Measurements from ENCODE around the gene TAF11L5. TPM values are rescaled to one million over a fixed set of nuclear protein-coding genes. Genes with fewer than 3 reads are reported as not detected.

TAF11L5 gene
- total RNA-seq, 1 donor from 2014 or later: not detected

Other genes starting within 250 kb of the TAF11L5 start
- not detected for gene TAF11L2, start 27.0 kb upstream of the TAF11L5 start, total RNA-seq
- gene TAF11L3, start 6.9 kb upstream of the TAF11L5 start, total RNA-seq: not detected
- gene TAF11L4, start 3.4 kb upstream of the TAF11L5 start, total RNA-seq: not detected
- gene TAF11L6, start 3.4 kb downstream of the TAF11L5 start, total RNA-seq: not detected
- not detected for gene TAF11L7, start 60.5 kb downstream of the TAF11L5 start, total RNA-seq
- not detected for gene TAF11L8, start 65.7 kb downstream of the TAF11L5 start, total RNA-seq
- gene TAF11L9, start 69.2 kb downstream of the TAF11L5 start, total RNA-seq: not detected
- gene TAF11L10, start 72.6 kb downstream of the TAF11L5 start, total RNA-seq: not detected
- gene TAF11L11, start 78.9 kb downstream of the TAF11L5 start, total RNA-seq: not detected
- gene TAF11L12, start 85.2 kb downstream of the TAF11L5 start, total RNA-seq: not detected
- not detected for gene TAF11L13, start 106.9 kb downstream of the TAF11L5 start, total RNA-seq
- not detected for gene TAF11L14, start 109.2 kb downstream of the TAF11L5 start, total RNA-seq

Measured in Right ventricle myocardium superior (tissue), 1 donor.